ENCODE results near the gene WDR33. TPM values are rescaled to one million over a fixed set of nuclear protein-coding genes. Genes with fewer than 3 reads are reported as not detected.

Gene WDR33
- total and polyA plus RNA-seq, 2 of the 4 experiments (the other 2 are of a cell fraction): 19.6 to 41.2 TPM

GRCh38 chr2:127680706-127681287, 130.2 kb downstream of the WDR33 start:
- no peak overlapping the region for H3K56ac ChIP-seq (ENCODE audit: extremely low read depth, insufficient read depth, low read length)
- no peak overlapping the region for H2BK120ac ChIP-seq (ENCODE audit: low read depth, low read length)
- no peak overlapping the region for H2AFZ ChIP-seq (replicated peaks; ENCODE audit: low read length, poor library complexity)
- no peak overlapping the region for H3K4ac ChIP-seq (ENCODE audit: low read depth, low read length)
- no peak overlapping the region for H2BK5ac ChIP-seq (ENCODE audit: low read depth, low read length, poor library complexity, severe bottlenecking)
- ATAC-seq (ENCODE audit: low read depth) (no peak), DNase-seq (no peak)
- peaks cover 22% of the 10 kb centered on the region for H3K27me3 ChIP-seq (ENCODE audit: control insufficient read depth, insufficient read depth, low read length)
- H3K23ac ChIP-seq (ENCODE audit: low read depth, low read length): no peak overlapping the region
- H4K20me1 ChIP-seq (ENCODE audit: insufficient read depth, low read length): no peaks in the 10 kb centered on the region
- BruUV-seq (replicated peaks): no TSS peak
- H2BK20ac ChIP-seq (ENCODE audit: low read depth, low read length): no peak overlapping the region
- dilution Hi-C loops (cut with HindIII; ENCODE audit: low sequenced_read_pairs, unreplicated experiment): no loop called here
- H4K91ac ChIP-seq (ENCODE audit: insufficient read depth, low read depth, low read length): no peak overlapping the region
- intact Hi-C loops (cut with micrococcal nuclease): no loop called here
- no peak overlapping the region for H3K4me3 ChIP-seq (ENCODE audit: insufficient read depth, low read depth, low read length)
- no peaks in the 10 kb centered on the region for H3K36me3 ChIP-seq (ENCODE audit: control insufficient read depth, insufficient read depth, low read length)
- H3K9ac ChIP-seq (ENCODE audit: low read depth, low read length): no peak overlapping the region
- H2AK9ac ChIP-seq (replicated peaks; ENCODE audit: low read depth, low read length, poor library complexity): peak overlapping the region; percentile 52
- H3K4me2 ChIP-seq (ENCODE audit: low read depth, low read length): no peak overlapping the region
- H3K9me1 ChIP-seq (ENCODE audit: insufficient read depth, low read length): peaks cover 9% of the 10 kb centered on the region; the same call in 1 of the 2 replicates
- no peak overlapping the region for H3K27ac ChIP-seq (ENCODE audit: insufficient read depth, low read length)
- H3K9me3 ChIP-seq (ENCODE audit: control insufficient read depth, insufficient read depth, low read length): no peaks in the 10 kb centered on the region
- in situ Hi-C loops (cut with MboI; ENCODE audit: low sequenced_read_pairs): no loop called here
- peaks cover 4% of the 10 kb centered on the region for H3K4me1 ChIP-seq (ENCODE audit: control insufficient read depth, insufficient read depth, low read length)
- H3K18ac ChIP-seq (ENCODE audit: low read depth, low read length): no peak overlapping the region
- H4K5ac ChIP-seq (ENCODE audit: low read depth, low read length): no peak overlapping the region
- ChIA-PET POLR2A (ENCODE audit: unreplicated experiment) (no interaction called here), CTCF (no interaction called here)
- H3K14ac ChIP-seq (replicated peaks; ENCODE audit: low read depth, low read length): no peak overlapping the region
- H2AK5ac ChIP-seq (ENCODE audit: low read depth, low read length): no peak overlapping the region
- 77% methylated on average over 7 of the region's 19 CpGs; no CpG with 5 or more reads in 1 of the 2 experiments for WGBS, 2 experiments (ENCODE audit: extremely low coverage in 2 of 2, insufficient read length in 1 of 2)
- TF ChIP-seq NFE2L2 (IDR thresholded peaks at IDR 0.05; ENCODE audit: low read depth, low read length): no peak
- TF ChIP-seq CEBPB (IDR thresholded peaks at IDR 0.05; ENCODE audit: low read depth, low read length): no peak
- TF ChIP-seq CHD1 (IDR thresholded peaks at IDR 0.05; ENCODE audit: low read depth, low read length): no peak
- no peak for TF ChIP-seq POLR2A (IDR thresholded peaks at IDR 0.05; ENCODE audit: low read depth, low read length)
- no peak for TF ChIP-seq RFX5 (IDR thresholded peaks at IDR 0.05; ENCODE audit: low read depth, low read length)
- no peak for TF ChIP-seq MAFK (IDR thresholded peaks at IDR 0.05; ENCODE audit: low read depth, low read length)
- TF ChIP-seq USF2 (IDR thresholded peaks at IDR 0.05; ENCODE audit: low read depth, low read length): no peak
- no peak for TF ChIP-seq RCOR1 (IDR thresholded peaks at IDR 0.05; ENCODE audit: insufficient replicate concordance, low read length)
- TF ChIP-seq, protein P1, sequence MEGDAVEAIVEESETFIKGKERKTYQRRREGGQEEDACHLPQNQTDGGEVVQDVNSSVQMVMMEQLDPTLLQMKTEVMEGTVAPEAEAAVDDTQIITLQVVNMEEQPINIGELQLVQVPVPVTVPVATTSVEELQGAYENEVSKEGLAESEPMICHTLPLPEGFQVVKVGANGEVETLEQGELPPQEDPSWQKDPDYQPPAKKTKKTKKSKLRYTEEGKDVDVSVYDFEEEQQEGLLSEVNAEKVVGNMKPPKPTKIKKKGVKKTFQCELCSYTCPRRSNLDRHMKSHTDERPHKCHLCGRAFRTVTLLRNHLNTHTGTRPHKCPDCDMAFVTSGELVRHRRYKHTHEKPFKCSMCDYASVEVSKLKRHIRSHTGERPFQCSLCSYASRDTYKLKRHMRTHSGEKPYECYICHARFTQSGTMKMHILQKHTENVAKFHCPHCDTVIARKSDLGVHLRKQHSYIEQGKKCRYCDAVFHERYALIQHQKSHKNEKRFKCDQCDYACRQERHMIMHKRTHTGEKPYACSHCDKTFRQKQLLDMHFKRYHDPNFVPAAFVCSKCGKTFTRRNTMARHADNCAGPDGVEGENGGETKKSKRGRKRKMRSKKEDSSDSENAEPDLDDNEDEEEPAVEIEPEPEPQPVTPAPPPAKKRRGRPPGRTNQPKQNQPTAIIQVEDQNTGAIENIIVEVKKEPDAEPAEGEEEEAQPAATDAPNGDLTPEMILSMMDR (conservative IDR thresholded peaks at IDR 0.05; ENCODE audit: low read depth, low read length): no peak
- TF ChIP-seq MXI1 (IDR thresholded peaks at IDR 0.05; ENCODE audit: borderline replicate concordance, low read depth, low read length): no peak
- no peak for TF ChIP-seq MAZ (IDR thresholded peaks at IDR 0.05; ENCODE audit: borderline replicate concordance, low read depth, low read length)
- no peak for TF ChIP-seq RAD21 (IDR thresholded peaks at IDR 0.05; ENCODE audit: low read length)
- TF ChIP-seq, protein P2, sequence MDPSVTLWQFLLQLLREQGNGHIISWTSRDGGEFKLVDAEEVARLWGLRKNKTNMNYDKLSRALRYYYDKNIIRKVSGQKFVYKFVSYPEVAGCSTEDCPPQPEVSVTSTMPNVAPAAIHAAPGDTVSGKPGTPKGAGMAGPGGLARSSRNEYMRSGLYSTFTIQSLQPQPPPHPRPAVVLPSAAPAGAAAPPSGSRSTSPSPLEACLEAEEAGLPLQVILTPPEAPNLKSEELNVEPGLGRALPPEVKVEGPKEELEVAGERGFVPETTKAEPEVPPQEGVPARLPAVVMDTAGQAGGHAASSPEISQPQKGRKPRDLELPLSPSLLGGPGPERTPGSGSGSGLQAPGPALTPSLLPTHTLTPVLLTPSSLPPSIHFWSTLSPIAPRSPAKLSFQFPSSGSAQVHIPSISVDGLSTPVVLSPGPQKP (IDR thresholded peaks at IDR 0.05; ENCODE audit: borderline replicate concordance, low read depth, low read length): no peak
- no peak for TF ChIP-seq FOS (IDR thresholded peaks at IDR 0.05; ENCODE audit: low read depth, low read length)
- no peak for TF ChIP-seq BHLHE40 (IDR thresholded peaks at IDR 0.05; ENCODE audit: low read depth, low read length)
- no peak for TF ChIP-seq SMC3 (IDR thresholded peaks at IDR 0.05; ENCODE audit: low read depth, low read length)
- H2BK15ac ChIP-seq (ENCODE audit: low read depth, low read length): no peak overlapping the region
- H4K8ac ChIP-seq (ENCODE audit: low read depth in 2 of 2, low read length in 2 of 2): no peak overlapping the region
- H3K79me1 ChIP-seq (ENCODE audit: low read depth in 1 of 2, low read length in 2 of 2): no peaks in the 10 kb centered on the region
